ENCODE measurements around the gene TEX264.

Gene TEX264

GRCh38 chr3:51637144-51637940 is 33.7 kb upstream of the TEX264 start:
- no peak overlapping the region for H3K23ac ChIP-seq (ENCODE audit: low read depth, low read length, poor library complexity)
- WGBS, 2 donors (ENCODE audit: extremely low coverage in 2 of 2, insufficient read length in 2 of 2, insufficient replicate concordance in 1 of 2): no CpG with 5 or more reads among the region's 14 CpGs
- H3K4me2 ChIP-seq (ENCODE audit: insufficient read depth, low read length, poor library complexity, severe bottlenecking): no peak overlapping the region
- H2AFZ ChIP-seq (ENCODE audit: low read length): no peak overlapping the region
- H2AK5ac ChIP-seq (ENCODE audit: low read depth, low read length): no peak overlapping the region
- H2BK12ac ChIP-seq (ENCODE audit: low read length): no peak overlapping the region
- H3K79me1 ChIP-seq (ENCODE audit: low read depth, low read length): no peaks in the 10 kb centered on the region
- no peak overlapping the region for H3K4me3 ChIP-seq (ENCODE audit: low read length in 2 of 2)
- H2BK5ac ChIP-seq (ENCODE audit: low read length): no peak overlapping the region
- H3K27ac ChIP-seq (replicated peaks; ENCODE audit: low read length): no peak overlapping the region
- H3K9ac ChIP-seq (ENCODE audit: low read depth, low read length, poor library complexity): no peak overlapping the region
- H2BK15ac ChIP-seq (ENCODE audit: low read length): no peak overlapping the region
- no peak overlapping the region for H4K8ac ChIP-seq (ENCODE audit: low read depth, low read length)
- no peaks in the 10 kb centered on the region for H3K27me3 ChIP-seq (ENCODE audit: control insufficient read depth in 3 of 3, insufficient read depth in 3 of 3, low read depth in 1 of 3, low read length in 3 of 3)
- H3K14ac ChIP-seq (ENCODE audit: low read length): no peak overlapping the region
- no peaks in the 10 kb centered on the region for H3K9me3 ChIP-seq (replicated peaks in 1 of 2; ENCODE audit: control insufficient read depth in 2 of 2, insufficient read depth in 1 of 2, low read depth in 1 of 2, low read length in 2 of 2)
- no peak overlapping the region for H2BK120ac ChIP-seq (ENCODE audit: low read depth, low read length)
- H3K4me1 ChIP-seq (ENCODE audit: control insufficient read depth in 2 of 2, insufficient read depth in 1 of 2, low read depth in 1 of 2, low read length in 2 of 2): no peaks in the 10 kb centered on the region
- peaks cover 41 to 93% of the 10 kb centered on the region in 2 donors for H3K36me3 ChIP-seq (replicated peaks in 1 of 2; ENCODE audit: control insufficient read depth in 2 of 2, insufficient read depth in 2 of 2, low read length in 2 of 2)
- H4K91ac ChIP-seq (ENCODE audit: low read depth, low read length, poor library complexity): no peak overlapping the region
- DNase-seq (ENCODE audit: low spot score): no peak
- H3K18ac ChIP-seq (ENCODE audit: low read length): no peak overlapping the region
- H3K4ac ChIP-seq (ENCODE audit: low read length): no peak overlapping the region

DNA sequence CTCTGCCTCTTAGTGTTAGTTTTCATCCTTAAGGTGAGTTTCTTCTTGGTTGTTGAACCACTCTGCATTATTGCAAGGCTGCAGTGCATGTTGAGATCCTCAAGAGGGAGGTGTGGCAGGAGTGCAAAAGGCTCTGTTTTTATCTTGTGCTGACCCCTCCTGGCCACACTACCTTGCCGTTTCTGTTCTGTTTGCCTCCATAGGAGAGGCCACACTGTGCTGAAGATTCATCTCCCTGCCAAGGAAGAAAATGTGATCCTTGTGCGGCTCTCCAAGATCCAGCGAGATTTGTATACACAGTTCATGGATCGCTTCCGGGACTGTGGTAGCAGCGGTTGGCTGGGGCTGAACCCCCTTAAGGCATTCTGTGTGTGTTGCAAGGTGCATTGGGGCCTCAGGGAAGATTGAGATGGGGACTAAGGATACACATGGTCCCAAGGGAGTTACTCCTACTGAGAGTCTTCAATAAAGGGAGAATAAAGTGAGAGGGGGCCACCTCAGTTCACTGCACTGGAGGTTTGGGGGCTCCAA is 33.0 kb upstream of the TEX264 start:
- no peak overlapping the region for H2BK12ac ChIP-seq (ENCODE audit: low read length)
- peaks cover 45 to 96% of the 10 kb centered on the region in 2 donors for H3K36me3 ChIP-seq (replicated peaks in 1 of 2; ENCODE audit: control insufficient read depth in 2 of 2, insufficient read depth in 2 of 2, low read length in 2 of 2)
- WGBS, 2 donors (ENCODE audit: extremely low coverage in 2 of 2, insufficient read length in 2 of 2, insufficient replicate concordance in 1 of 2): no CpG with 5 or more reads among the region's 6 CpGs
- H3K4me1 ChIP-seq (ENCODE audit: control insufficient read depth in 2 of 2, insufficient read depth in 1 of 2, low read depth in 1 of 2, low read length in 2 of 2): no peaks in the 10 kb centered on the region
- no peak overlapping the region for H4K8ac ChIP-seq (ENCODE audit: low read depth, low read length)
- H3K23ac ChIP-seq (ENCODE audit: low read depth, low read length, poor library complexity): no peak overlapping the region
- H3K27me3 ChIP-seq (ENCODE audit: control insufficient read depth in 3 of 3, insufficient read depth in 3 of 3, low read depth in 1 of 3, low read length in 3 of 3): no peaks in the 10 kb centered on the region
- H3K18ac ChIP-seq (ENCODE audit: low read length): no peak overlapping the region
- H3K27ac ChIP-seq (replicated peaks; ENCODE audit: low read length): no peak overlapping the region
- H3K14ac ChIP-seq (ENCODE audit: low read length): no peak overlapping the region
- H4K91ac ChIP-seq (ENCODE audit: low read depth, low read length, poor library complexity): no peak overlapping the region
- H2AK5ac ChIP-seq (ENCODE audit: low read depth, low read length): no peak overlapping the region
- no peak overlapping the region for H2AFZ ChIP-seq (ENCODE audit: low read length)
- H2BK5ac ChIP-seq (ENCODE audit: low read length): no peak overlapping the region
- H3K4ac ChIP-seq (ENCODE audit: low read length): no peak overlapping the region
- no peak overlapping the region for H3K9ac ChIP-seq (ENCODE audit: low read depth, low read length, poor library complexity)
- no peak overlapping the region for H2BK120ac ChIP-seq (ENCODE audit: low read depth, low read length)
- H3K4me2 ChIP-seq (ENCODE audit: insufficient read depth, low read length, poor library complexity, severe bottlenecking): no peak overlapping the region
- no peaks in the 10 kb centered on the region for H3K9me3 ChIP-seq (replicated peaks in 1 of 2; ENCODE audit: control insufficient read depth in 2 of 2, insufficient read depth in 1 of 2, low read depth in 1 of 2, low read length in 2 of 2)
- no peak overlapping the region for H3K4me3 ChIP-seq (ENCODE audit: low read length in 2 of 2)
- peak; percentile 17 for DNase-seq (ENCODE audit: low spot score)
- H3K79me1 ChIP-seq (ENCODE audit: low read depth, low read length): no peaks in the 10 kb centered on the region
- H2BK15ac ChIP-seq (ENCODE audit: low read length): no peak overlapping the region

GRCh38 chr3:51642462-51642861 is 28.6 kb upstream of the TEX264 start:
- no peak overlapping the region for H3K27ac ChIP-seq (replicated peaks; ENCODE audit: low read length)
- H3K4ac ChIP-seq (ENCODE audit: low read length): no peak overlapping the region
- H3K4me3 ChIP-seq (ENCODE audit: low read length in 2 of 2): no peak overlapping the region
- no peaks in the 10 kb centered on the region for H3K27me3 ChIP-seq (ENCODE audit: control insufficient read depth in 3 of 3, insufficient read depth in 3 of 3, low read depth in 1 of 3, low read length in 3 of 3)
- H3K14ac ChIP-seq (ENCODE audit: low read length): no peak overlapping the region
- no peaks in the 10 kb centered on the region for H3K79me1 ChIP-seq (ENCODE audit: low read depth, low read length)
- DNase-seq (ENCODE audit: low spot score): no peak
- H3K9ac ChIP-seq (ENCODE audit: low read depth, low read length, poor library complexity): peak overlapping the region; percentile 8
- peaks cover 60 to 98% of the 10 kb centered on the region in 2 donors for H3K36me3 ChIP-seq (replicated peaks in 1 of 2; ENCODE audit: control insufficient read depth in 2 of 2, insufficient read depth in 2 of 2, low read length in 2 of 2)
- no peak overlapping the region for H3K23ac ChIP-seq (ENCODE audit: low read depth, low read length, poor library complexity)
- H4K8ac ChIP-seq (ENCODE audit: low read depth, low read length): no peak overlapping the region
- H4K91ac ChIP-seq (ENCODE audit: low read depth, low read length, poor library complexity): no peak overlapping the region
- no peak overlapping the region for H2BK12ac ChIP-seq (ENCODE audit: low read length)
- no peak overlapping the region for H2AK5ac ChIP-seq (ENCODE audit: low read depth, low read length)
- H3K4me2 ChIP-seq (ENCODE audit: insufficient read depth, low read length, poor library complexity, severe bottlenecking): no peak overlapping the region
- H2BK120ac ChIP-seq (ENCODE audit: low read depth, low read length): no peak overlapping the region
- no peak overlapping the region for H2BK5ac ChIP-seq (ENCODE audit: low read length)
- no peak overlapping the region for H2BK15ac ChIP-seq (ENCODE audit: low read length)
- peaks cover 9 to 21% of the 10 kb centered on the region in 2 donors for H3K9me3 ChIP-seq (replicated peaks in 1 of 2; ENCODE audit: control insufficient read depth in 2 of 2, insufficient read depth in 1 of 2, low read depth in 1 of 2, low read length in 2 of 2)
- H3K4me1 ChIP-seq (ENCODE audit: control insufficient read depth in 2 of 2, insufficient read depth in 1 of 2, low read depth in 1 of 2, low read length in 2 of 2): no peaks in the 10 kb centered on the region
- H2AFZ ChIP-seq (ENCODE audit: low read length): no peak overlapping the region
- no peak overlapping the region for H3K18ac ChIP-seq (ENCODE audit: low read length)
- WGBS, 2 donors (ENCODE audit: extremely low coverage in 2 of 2, insufficient read length in 2 of 2, insufficient replicate concordance in 1 of 2): no CpG with 5 or more reads among the region's 2 CpGs

- H4K8ac ChIP-seq (ENCODE audit: low read depth, low read length): no peak overlapping the region
- H3K4me1 ChIP-seq (ENCODE audit: control insufficient read depth in 2 of 2, insufficient read depth in 1 of 2, low read depth in 1 of 2, low read length in 2 of 2): no peaks in the 10 kb centered on the region
- no peak overlapping the region for H3K27ac ChIP-seq (replicated peaks; ENCODE audit: low read length)
- H3K36me3 ChIP-seq (replicated peaks in 1 of 2; ENCODE audit: control insufficient read depth in 2 of 2, insufficient read depth in 2 of 2, low read length in 2 of 2): peaks cover 50 to 86% of the 10 kb centered on the region in 2 donors
- H2BK120ac ChIP-seq (ENCODE audit: low read depth, low read length): no peak overlapping the region
- no peak for DNase-seq (ENCODE audit: low spot score)
- H2BK15ac ChIP-seq (ENCODE audit: low read length): no peak overlapping the region
- no peaks in the 10 kb centered on the region for H3K27me3 ChIP-seq (ENCODE audit: control insufficient read depth in 3 of 3, insufficient read depth in 3 of 3, low read depth in 1 of 3, low read length in 3 of 3)
- no CpG with 5 or more reads among the region's 9 CpGs for WGBS, 2 donors (ENCODE audit: extremely low coverage in 2 of 2, insufficient read length in 2 of 2, insufficient replicate concordance in 1 of 2)
- no peak overlapping the region for H2AK5ac ChIP-seq (ENCODE audit: low read depth, low read length)
- H3K4ac ChIP-seq (ENCODE audit: low read length): no peak overlapping the region
- H4K91ac ChIP-seq (ENCODE audit: low read depth, low read length, poor library complexity): no peak overlapping the region
- no peak overlapping the region for H2BK5ac ChIP-seq (ENCODE audit: low read length)
- H3K79me1 ChIP-seq (ENCODE audit: low read depth, low read length): no peaks in the 10 kb centered on the region
- H3K23ac ChIP-seq (ENCODE audit: low read depth, low read length, poor library complexity): no peak overlapping the region
- no peak overlapping the region for H3K9ac ChIP-seq (ENCODE audit: low read depth, low read length, poor library complexity)
- H2AFZ ChIP-seq (ENCODE audit: low read length): no peak overlapping the region
- no peak overlapping the region for H3K14ac ChIP-seq (ENCODE audit: low read length)
- H3K18ac ChIP-seq (ENCODE audit: low read length): no peak overlapping the region
- H3K4me3 ChIP-seq (ENCODE audit: low read length in 2 of 2): no peak overlapping the region
- H3K9me3 ChIP-seq (replicated peaks in 1 of 2; ENCODE audit: control insufficient read depth in 2 of 2, insufficient read depth in 1 of 2, low read depth in 1 of 2, low read length in 2 of 2): peaks cover 12 to 29% of the 10 kb centered on the region in 2 donors
- H3K4me2 ChIP-seq (ENCODE audit: insufficient read depth, low read length, poor library complexity, severe bottlenecking): no peak overlapping the region
- no peak overlapping the region for H2BK12ac ChIP-seq (ENCODE audit: low read length)
Observed at GRCh38 chr3:51646091-51646490, 25.0 kb upstream of the TEX264 start.
